K562 (cell line): Measurements from ENCODE around the gene ATP6V0E2. TPM values are rescaled to one million over a fixed set of nuclear protein-coding genes. Genes with fewer than 3 reads are reported as not detected.
A peak's percentile ranks its signal among the peaks of the same experiment; 100 is the strongest.

Experiments used
- ATAC-seq: fragments of 200-7000 bp; cut with Tn5 transposase; 3 replicates; pipeline ENCODE4 v1.9.1; 2020; ENCODE audit warnings: moderate library complexity
- BruUV-seq: library from RNA; stranded (reverse); fragments of 400-500 nt; replicated peaks from 2 replicates; lab custom pipeline; 2021; lab: Mats Ljungman, UMichigan
- CTCF ChIA-PET: fragments of 300-600 bp; formaldehyde crosslinking; extraction: SDS; loops from one replicate; lab custom pipeline; 2021; ENCODE audit warnings: low intra/inter-chr PET ratio; lab: Yijun Ruan, JAX
- POLR2A ChIA-PET: fragments of 300-600, 350-650 bp; sonication (Branson Sonifier 250); formaldehyde crosslinking; extraction: SDS; loops from one replicate; lab custom pipeline; 2021; ENCODE audit warnings: antibody characterized with exemption, inconsistent platforms; lab: Yijun Ruan, JAX
- DNase-seq, 4 experiments: peaks; one replicate each; pipeline versions ENCODE4 v3.0.0 to v3.0.0-alpha.2; 2011 to 2018; ENCODE audit warnings: low spot score in 3 of 4, mixed read lengths in 3 of 4; ENCODE audit errors: extremely low read depth in 1 of 4
- FAIRE-seq: peaks from 2 replicates; lab custom pipeline; 2011; peaks lifted over from hg19 to GRCh38; lab: Jason Lieb, UNC
- H2AFZ ChIP-seq: 2 replicates; pipeline ENCODE4 v1.6.0; 2011; ENCODE audit warnings: low read depth, low read length, control low read depth, inconsistent platforms
- H3K27ac ChIP-seq: fragments of 200-600 bp; 3 replicates; pipeline ENCODE4 v1.8.0; 2011; ENCODE audit warnings: low read depth, mild to moderate bottlenecking, control low read depth, inconsistent platforms, low read length, moderate library complexity, mixed read lengths; ENCODE audit errors: extremely low read depth
- H3K27me3 ChIP-seq, 2 experiments: fragments of 300-600 bp in 1 of 2; 2 replicates in 1 of 2; 3 replicates in 1 of 2; pipeline versions ENCODE4 v1.6.0 to v1.8.0; 2011; ENCODE audit warnings: inconsistent platforms in 2 of 2, low read length in 2 of 2, mild to moderate bottlenecking in 1 of 2, mixed read lengths in 1 of 2, moderate library complexity in 1 of 2; ENCODE audit not compliant: control insufficient read depth in 2 of 2, insufficient read depth in 2 of 2
- H3K36me3 ChIP-seq: fragments of 300-600 bp; 3 replicates; pipeline ENCODE4 v1.8.0; 2011; ENCODE audit warnings: mild to moderate bottlenecking, low read length, inconsistent platforms; ENCODE audit not compliant: control insufficient read depth, insufficient read depth
- H3K4me1 ChIP-seq, 2 experiments: fragments of 200-600 bp in 1 of 2; replicated peaks in 1 of 2; 2 replicates in 1 of 2; 3 replicates in 1 of 2; pipeline versions ENCODE4 v1.5.1 to v1.8.0; 2011; ENCODE audit warnings: inconsistent platforms in 2 of 2, low read length in 2 of 2, mild to moderate bottlenecking in 1 of 2, mixed read lengths in 1 of 2, moderate library complexity in 1 of 2; ENCODE audit not compliant: control insufficient read depth in 2 of 2, insufficient read depth in 2 of 2
- H3K4me2 ChIP-seq: 2 replicates; pipeline ENCODE4 v1.6.1; 2011; ENCODE audit warnings: low read length, control low read depth, inconsistent platforms, mixed read lengths; ENCODE audit not compliant: insufficient read depth
- H3K4me3 ChIP-seq: fragments of 200-600 bp; sonication (generic), shearing (Covaris generic); 2 replicates; pipeline ENCODE4 v1.5.1; 2016; ENCODE audit warnings: control low read depth, inconsistent platforms
- H3K79me2 ChIP-seq: fragments of 200-600 bp; 3 replicates; pipeline ENCODE4 v1.8.0; 2011; ENCODE audit warnings: low read length, inconsistent platforms; ENCODE audit not compliant: control insufficient read depth, insufficient read depth
- H3K9ac ChIP-seq, 2 experiments: 2 replicates each; pipeline versions ENCODE4 v1.6.0 to v1.6.1; 2011; ENCODE audit warnings: low read depth in 2 of 2, low read length in 2 of 2, control low read depth in 1 of 2, inconsistent platforms in 1 of 2, mild to moderate bottlenecking in 1 of 2, mixed read lengths in 1 of 2; ENCODE audit not compliant: insufficient read depth in 1 of 2
- H3K9me1 ChIP-seq: one replicate; pipeline ENCODE4 v1.6.0; 2011; ENCODE audit warnings: inconsistent platforms, mild to moderate bottlenecking, low read length, moderate library complexity; ENCODE audit not compliant: control insufficient read depth, insufficient read depth
- H3K9me3 ChIP-seq: replicated peaks from 2 replicates; pipeline ENCODE4 v1.5.1; 2011; ENCODE audit warnings: low read depth, low read length, inconsistent platforms; ENCODE audit not compliant: control insufficient read depth, insufficient read depth
- H4K20me1 ChIP-seq: replicated peaks from 2 replicates; pipeline ENCODE4 v1.6.1; 2011; ENCODE audit warnings: low read length, inconsistent platforms, mixed read lengths; ENCODE audit not compliant: control insufficient read depth, insufficient read depth
- CREB1 ChIP-seq, 2 experiments: sonication (generic) in 1 of 2; formaldehyde crosslinking in 1 of 2; IDR thresholded peaks; 2 replicates each; pipeline versions ENCODE4 v1.6.1 to v1.8.0; 2012 to 2022; ENCODE audit warnings: inconsistent platforms in 1 of 2, mild to moderate bottlenecking in 1 of 2, missing genetic modification reagents in 1 of 2, moderate library complexity in 1 of 2
- CREM ChIP-seq: IDR thresholded peaks from 2 replicates; pipeline ENCODE4 v1.6.1; 2014; ENCODE audit warnings: antibody characterized with exemption, low read depth
- CXXC5 ChIP-seq: fragments of 250-450 bp; sonication (Bioruptor Pico); IDR thresholded peaks from 2 replicates; pipeline ENCODE4 v1.8.0; 2022; ENCODE audit warnings: inconsistent platforms, mild to moderate bottlenecking, moderate library complexity
- ETV5 ChIP-seq: sonication (generic); formaldehyde crosslinking; IDR thresholded peaks from 2 replicates; pipeline ENCODE4 v1.4.0; 2020; ENCODE audit warnings: low read depth, mild to moderate bottlenecking, missing genetic modification reagents
- FOXM1 ChIP-seq, 2 experiments: fragments of 450-650 bp in 1 of 2; sonication (generic) in 1 of 2; formaldehyde crosslinking in 1 of 2; IDR thresholded peaks; 2 replicates each; pipeline versions ENCODE4 v1.6.1 to v1.9.0; 2017 to 2022; ENCODE audit warnings: low read depth in 2 of 2, mild to moderate bottlenecking in 2 of 2, missing genetic modification reagents in 1 of 2, moderate library complexity in 1 of 2
- KDM2B ChIP-seq: fragments of 250-450 bp; sonication (Bioruptor Pico); IDR thresholded peaks from 2 replicates; pipeline ENCODE4 v1.8.0; 2021; ENCODE audit warnings: mild to moderate bottlenecking, moderate library complexity
- KHSRP ChIP-seq: fragments of 450-650 bp; IDR thresholded peaks from 2 replicates; pipeline ENCODE4 v1.6.1; 2017
- TAF9B ChIP-seq: fragments of 450-650 bp; IDR thresholded peaks from 2 replicates; pipeline ENCODE4 v1.6.1; 2018; ENCODE audit warnings: mild to moderate bottlenecking; ENCODE audit not compliant: partially characterized antibody
- TEAD1 ChIP-seq, 2 experiments: fragments of 450-650 bp in 1 of 2; sonication (generic) in 1 of 2; formaldehyde crosslinking; IDR thresholded peaks; 2 replicates each; pipeline versions ENCODE4 v1.4.0 to v1.8.0; 2020 to 2022; ENCODE audit warnings: mild to moderate bottlenecking in 2 of 2, missing genetic modification reagents in 1 of 2
- TEAD4 ChIP-seq, 2 experiments: sonication (generic) in 1 of 2; formaldehyde crosslinking in 1 of 2; IDR thresholded peaks; 2 replicates each; pipeline versions ENCODE4 v1.6.1 to v1.8.0; 2012 to 2022; ENCODE audit warnings: borderline replicate concordance in 1 of 2, inconsistent platforms in 1 of 2, low read length in 1 of 2, mild to moderate bottlenecking in 1 of 2, missing genetic modification reagents in 1 of 2
- ZNF316 ChIP-seq: fragments of 450-650 bp; IDR thresholded peaks from 2 replicates; pipeline ENCODE4 v1.6.1; 2016
- WGBS: fragments of 100-300 bp; shearing (Covaris generic); methylation state at CpG from one replicate; pipeline ENCODE4 v1.1.6; 2016; ENCODE audit warnings: low coverage, mixed read lengths; ENCODE audit not compliant: insufficient coverage; ENCODE audit errors: missing lambda C conversion rate; 5-methylcytosine and 5-hydroxymethylcytosine counted together
- in situ Hi-C: fragments of 300-500 bp; cut with MboI; formaldehyde crosslinking; loops from 4 replicates; pipeline ENCODE4 v1.15.0; 2018; ENCODE audit warnings: inconsistent platforms, mixed read lengths
- intact Hi-C: fragments of 100-400 bp; cut with micrococcal nuclease; formaldehyde crosslinking; loops from 2 replicates; pipeline ENCODE4 v1.14.2; 2022
- polyA plus RNA-seq, 8 experiments: library from polyadenylated mRNA; depleted of rRNA in 4 of 8; stranded (reverse) in 5 of 8; unstranded in 3 of 8; fragments of >200 nt; fragmentation: Nextera tagmentation in 2 of 8; fragmentation: Illumina TruSeq in 1 of 8; extraction: Ambion mirVana in 2 of 8; extraction: Trizol in 1 of 8; gene quantifications; 2 replicates each; pipeline versions ENCODE4 v1.2.1 to v1.2.3, GENCODE V29; 2011 to 2014; ENCODE audit warnings: inconsistent platforms in 1 of 8, missing spikeins in 1 of 8
- total RNA-seq, 7 experiments: library from RNA; depleted of rRNA in 6 of 7; stranded (reverse); fragments of >200 nt in 6 of 7; fragmentation: Illumina TruSeq in 2 of 7; extraction: Trizol in 2 of 7; gene quantifications; 2 replicates each; pipeline versions ENCODE4 v1.2.1 to v1.2.3, GENCODE V29; 2011 to 2021; ENCODE audit warnings: low replicate concordance in 1 of 7
- TF ChIP-seq, protein P1 (sequence below), 3 experiments: fragments of 200-800 bp in 1 of 3; fragments of 250-450 bp in 1 of 3; fragments of 450-650 bp in 1 of 3; sonication (Bioruptor Pico) in 1 of 3; sonication (Bioruptor generic) in 1 of 3; formaldehyde crosslinking in 1 of 3; IDR thresholded peaks; 2 replicates each; pipeline versions ENCODE4 v1.6.1 to v1.8.0; 2016 to 2022; ENCODE audit warnings: mild to moderate bottlenecking in 2 of 3, missing genetic modification characterization in 2 of 3, missing compliant biosample characterization in 1 of 3, moderate library complexity in 1 of 3
- TF ChIP-seq, protein P2 (sequence below): sonication (generic); formaldehyde crosslinking; IDR thresholded peaks from 2 replicates; pipeline ENCODE4 v1.8.0; 2022; ENCODE audit warnings: missing genetic modification reagents, mild to moderate bottlenecking, moderate library complexity, borderline replicate concordance
- TF ChIP-seq, protein P3 (sequence below): fragments of 250-450 bp; sonication (Bioruptor Pico); IDR thresholded peaks from 2 replicates; pipeline ENCODE4 v1.8.0; 2022; ENCODE audit warnings: inconsistent platforms, mild to moderate bottlenecking, moderate library complexity, borderline replicate concordance

ATP6V0E2 gene
- total and polyA plus RNA-seq, 9 of the 15 experiments (the other 6 are each of a cell fraction or from before 2014, with no cell fraction given) = 0.55 to 18.5 (median 10.9) TPM

- TF ChIP-seq, protein P1, sequence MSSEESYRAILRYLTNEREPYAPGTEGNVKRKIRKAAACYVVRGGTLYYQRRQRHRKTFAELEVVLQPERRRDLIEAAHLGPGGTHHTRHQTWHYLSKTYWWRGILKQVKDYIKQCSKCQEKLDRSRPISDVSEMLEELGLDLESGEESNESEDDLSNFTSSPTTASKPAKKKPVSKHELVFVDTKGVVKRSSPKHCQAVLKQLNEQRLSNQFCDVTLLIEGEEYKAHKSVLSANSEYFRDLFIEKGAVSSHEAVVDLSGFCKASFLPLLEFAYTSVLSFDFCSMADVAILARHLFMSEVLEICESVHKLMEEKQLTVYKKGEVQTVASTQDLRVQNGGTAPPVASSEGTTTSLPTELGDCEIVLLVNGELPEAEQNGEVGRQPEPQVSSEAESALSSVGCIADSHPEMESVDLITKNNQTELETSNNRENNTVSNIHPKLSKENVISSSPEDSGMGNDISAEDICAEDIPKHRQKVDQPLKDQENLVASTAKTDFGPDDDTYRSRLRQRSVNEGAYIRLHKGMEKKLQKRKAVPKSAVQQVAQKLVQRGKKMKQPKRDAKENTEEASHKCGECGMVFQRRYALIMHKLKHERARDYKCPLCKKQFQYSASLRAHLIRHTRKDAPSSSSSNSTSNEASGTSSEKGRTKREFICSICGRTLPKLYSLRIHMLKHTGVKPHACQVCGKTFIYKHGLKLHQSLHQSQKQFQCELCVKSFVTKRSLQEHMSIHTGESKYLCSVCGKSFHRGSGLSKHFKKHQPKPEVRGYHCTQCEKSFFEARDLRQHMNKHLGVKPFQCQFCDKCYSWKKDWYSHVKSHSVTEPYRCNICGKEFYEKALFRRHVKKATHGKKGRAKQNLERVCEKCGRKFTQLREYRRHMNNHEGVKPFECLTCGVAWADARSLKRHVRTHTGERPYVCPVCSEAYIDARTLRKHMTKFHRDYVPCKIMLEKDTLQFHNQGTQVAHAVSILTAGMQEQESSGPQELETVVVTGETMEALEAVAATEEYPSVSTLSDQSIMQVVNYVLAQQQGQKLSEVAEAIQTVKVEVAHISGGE (CRISPR knock-in tag; IDR thresholded peaks at IDR 0.05) = peak in 2 of 3 experiments; percentile 49 to 90; a peak in 3 of 6 replicates
- TF ChIP-seq, protein P2, sequence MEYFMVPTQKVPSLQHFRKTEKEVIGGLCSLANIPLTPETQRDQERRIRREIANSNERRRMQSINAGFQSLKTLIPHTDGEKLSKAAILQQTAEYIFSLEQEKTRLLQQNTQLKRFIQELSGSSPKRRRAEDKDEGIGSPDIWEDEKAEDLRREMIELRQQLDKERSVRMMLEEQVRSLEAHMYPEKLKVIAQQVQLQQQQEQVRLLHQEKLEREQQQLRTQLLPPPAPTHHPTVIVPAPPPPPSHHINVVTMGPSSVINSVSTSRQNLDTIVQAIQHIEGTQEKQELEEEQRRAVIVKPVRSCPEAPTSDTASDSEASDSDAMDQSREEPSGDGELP (CRISPR knock-in tag) = peak; percentile 62
- no peak for TF ChIP-seq TEAD1 (CRISPR knock-in tag; IDR thresholded peaks at IDR 0.05)
Observed at GRCh38 chr7:149843566-149843965, 30.2 kb upstream of the ATP6V0E2 start (continued).

GRCh38 chr7:149844445-149844844 lies 29.3 kb upstream of the ATP6V0E2 start:
- Histone ChIP-seq H3K4me1 (peaks cover 3 to 4% of the 10 kb centered on the region in 2 experiments; a peak in 2 of 5 replicates), H3K27me3 (peaks cover 55% of the 10 kb centered on the region in 2 experiments), H3K4me2 (no peak overlapping the region), H3K4me3 (no peak overlapping the region), H3K79me2 (no peaks in the 10 kb centered on the region), H3K9me3 (no peaks in the 10 kb centered on the region), H2AFZ (no peak overlapping the region), H4K20me1 (peaks cover 6% of the 10 kb centered on the region; the same call in 1 of the 2 replicates), H3K36me3 (no peaks in the 10 kb centered on the region), H3K27ac (no peak overlapping the region), H3K9me1 (no peaks in the 10 kb centered on the region), H3K9ac (no peak overlapping the region)
- 3% methylated on average over 6 of the region's 6 CpGs for WGBS
- no TSS peak for BruUV-seq
- ChIA-PET CTCF (no interaction called here), POLR2A (interaction anchor here (1.6 kb wide), 2 partner anchors 11 to 39 kb away, joined by 4 to 5 read pairs; no protein-coding TSS in a partner anchor)
- no peak for FAIRE-seq
- intact Hi-C loops = no loop called here
- no peak for ATAC-seq
- in situ Hi-C loops = no loop called here
- DNase-seq = no peak
- TF ChIP-seq ZNF316 (no peak), KDM2B (CRISPR knock-in tag) (no peak), CREB1 (IDR thresholded peaks at IDR 0.05) (0 out of 2 replicates have a peak, but pooled peaks have one; percentile 37), CREB1 (CRISPR knock-in tag; IDR thresholded peaks at IDR 0.05) (no peak; the same call in 1 of the 2 replicates), ETV5 (no peak), TEAD4 (IDR thresholded peaks at IDR 0.05; ENCODE audit: low read length) (no peak), TEAD4 (CRISPR knock-in tag; IDR thresholded peaks at IDR 0.05; ENCODE audit: borderline replicate concordance) (0 out of 2 replicates have a peak, but pooled peaks have one; percentile 35), KHSRP (no peak), FOXM1 (IDR thresholded peaks at IDR 0.05; ENCODE audit: low read depth) (no peak), FOXM1 (CRISPR knock-in tag; IDR thresholded peaks at IDR 0.05; ENCODE audit: low read depth) (0 out of 2 replicates have a peak, but pooled peaks have one; percentile 40), CREM (peak; percentile 50; the same call in 1 of the 2 replicates), TAF9B (no peak), CXXC5 (CRISPR knock-in tag) (no peak)
- TF ChIP-seq, protein P3, sequence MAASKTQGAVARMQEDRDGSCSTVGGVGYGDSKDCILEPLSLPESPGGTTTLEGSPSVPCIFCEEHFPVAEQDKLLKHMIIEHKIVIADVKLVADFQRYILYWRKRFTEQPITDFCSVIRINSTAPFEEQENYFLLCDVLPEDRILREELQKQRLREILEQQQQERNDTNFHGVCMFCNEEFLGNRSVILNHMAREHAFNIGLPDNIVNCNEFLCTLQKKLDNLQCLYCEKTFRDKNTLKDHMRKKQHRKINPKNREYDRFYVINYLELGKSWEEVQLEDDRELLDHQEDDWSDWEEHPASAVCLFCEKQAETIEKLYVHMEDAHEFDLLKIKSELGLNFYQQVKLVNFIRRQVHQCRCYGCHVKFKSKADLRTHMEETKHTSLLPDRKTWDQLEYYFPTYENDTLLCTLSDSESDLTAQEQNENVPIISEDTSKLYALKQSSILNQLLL (CRISPR knock-in tag) = no peak
